Measurements from ENCODE around the gene NXPE2.

Gene NXPE2

GRCh38 chr11:114746013-114746412 lies 67.7 kb downstream of the NXPE2 start:
- DNase-seq, result no peak

Measured in midbrain (tissue), 1 donor.